OCI-LY7 (cell line): ENCODE results near the gene MFSD2A. TPM values are rescaled to one million over a fixed set of nuclear protein-coding genes. Genes with fewer than 3 reads are reported as not detected.
"Not testable (repeated sequence)": the region's sequence is repeated elsewhere in the genome, so short reads cannot be mapped to it uniquely, and the experiment has no call there.

Source experiments
- BruUV-seq: library from RNA; stranded (reverse); fragments of 400-500 nt; replicated peaks from 2 replicates; lab custom pipeline; 2021; lab: Mats Ljungman, UMichigan
- CTCF ChIA-PET: fragments of 300-600 bp; sonication (Branson Sonifier 250); formaldehyde crosslinking; loops from one replicate; lab custom pipeline; 2022; ENCODE audit warnings: antibody characterized with exemption; ENCODE audit not compliant: unreplicated experiment; lab: Charles Lee
- POLR2A ChIA-PET: fragments of 300-600 bp; sonication (Branson Sonifier 250); formaldehyde crosslinking; loops from one replicate; lab custom pipeline; 2022; ENCODE audit warnings: antibody characterized with exemption; lab: Charles Lee
- DNase-seq: peaks from one replicate; pipeline ENCODE4 v3.0.0-alpha.2; 2015; ENCODE audit warnings: low spot score
- H2AFZ ChIP-seq: fragments of 200-600 bp; sonication (generic), shearing (Covaris generic); 2 replicates; pipeline ENCODE4 v1.6.1; 2014; ENCODE audit warnings: mild to moderate bottlenecking, antibody characterized with exemption, low read length, moderate library complexity
- H3K27ac ChIP-seq: fragments of 200-600 bp; sonication (generic); 2 replicates; pipeline ENCODE4 v1.5.1; 2014; ENCODE audit warnings: mixed run types, low read depth, mild to moderate bottlenecking, moderate library complexity, low read length, inconsistent platforms; ENCODE audit not compliant: poor library complexity, severe bottlenecking
- H3K36me3 ChIP-seq: fragments of 200-600 bp; sonication (generic); 2 replicates; pipeline ENCODE4 v1.6.1; 2014; ENCODE audit warnings: mild to moderate bottlenecking, antibody characterized with exemption, low read length, moderate library complexity, mixed read lengths; ENCODE audit not compliant: insufficient read depth
- H3K4me1 ChIP-seq: fragments of 200-600 bp; sonication (generic); 2 replicates; pipeline ENCODE4 v1.5.1; 2014; ENCODE audit warnings: mild to moderate bottlenecking, low read length; ENCODE audit not compliant: insufficient read depth, poor library complexity, severe bottlenecking
- H3K4me2 ChIP-seq: fragments of 200-600 bp; sonication (generic); 2 replicates; pipeline ENCODE4 v1.6.1; 2014; ENCODE audit warnings: mild to moderate bottlenecking, low read length
- H3K4me3 ChIP-seq: fragments of 200-600 bp; sonication (generic); 2 replicates; pipeline ENCODE4 v1.5.1; 2014; ENCODE audit warnings: mild to moderate bottlenecking, low read depth, low read length; ENCODE audit not compliant: poor library complexity, severe bottlenecking
- H3K79me2 ChIP-seq: fragments of 200-600 bp; sonication (generic); 2 replicates; pipeline ENCODE4 v1.6.1; 2016; ENCODE audit warnings: low read depth, mild to moderate bottlenecking, low read length, moderate library complexity, mixed read lengths; ENCODE audit not compliant: insufficient read depth
- H3K9me2 ChIP-seq: fragments of 200-600 bp; sonication (generic); 2 replicates; pipeline ENCODE4 v1.6.1; 2016; ENCODE audit warnings: mild to moderate bottlenecking, low read length, mixed read lengths; ENCODE audit not compliant: insufficient read depth
- H3K9me3 ChIP-seq: fragments of 200-600 bp; sonication (generic); 2 replicates; pipeline ENCODE4 v1.6.1; 2014; ENCODE audit warnings: mild to moderate bottlenecking, mixed run types, low read length, mixed read lengths
- H4K20me1 ChIP-seq: fragments of 200-600 bp; sonication (generic); 2 replicates; pipeline ENCODE4 v1.6.1; 2014; ENCODE audit warnings: mild to moderate bottlenecking, antibody characterized with exemption, low read length, moderate library complexity, mixed read lengths; ENCODE audit not compliant: insufficient read depth
- EZH2phosphoT487 ChIP-seq: fragments of 200-600 bp; sonication (generic); IDR thresholded peaks from 2 replicates; pipeline ENCODE4 v1.6.1; 2018; ENCODE audit warnings: low read depth, borderline replicate concordance, mild to moderate bottlenecking, mixed run types, antibody characterized with exemption, low read length, moderate library complexity, mixed read lengths
- intact Hi-C: fragments of 100-400 bp; cut with micrococcal nuclease; formaldehyde crosslinking; loops from one replicate; pipeline ENCODE4 v1.10.0; 2022; ENCODE audit not compliant: unreplicated experiment
- total RNA-seq, 2 experiments: library from RNA; depleted of rRNA in 1 of 2; stranded (reverse); fragments of >200 nt in 1 of 2; shearing (Covaris generic) in 1 of 2; gene quantifications; 2 replicates each; pipeline ENCODE4 v1.2.3, GENCODE V29; 2014 to 2022
- TF ChIP-seq, protein P1 (sequence below): fragments of 200-600 bp; sonication (generic); conservative IDR thresholded peaks from 2 replicates; pipeline ENCODE4 v1.5.1; 2014; ENCODE audit warnings: mild to moderate bottlenecking, antibody characterized with exemption, low read length, moderate library complexity, mixed read lengths

The MFSD2A gene
- total RNA-seq, 2 experiments from 2014 or later: 9.9 to 13.4 TPM

DNA sequence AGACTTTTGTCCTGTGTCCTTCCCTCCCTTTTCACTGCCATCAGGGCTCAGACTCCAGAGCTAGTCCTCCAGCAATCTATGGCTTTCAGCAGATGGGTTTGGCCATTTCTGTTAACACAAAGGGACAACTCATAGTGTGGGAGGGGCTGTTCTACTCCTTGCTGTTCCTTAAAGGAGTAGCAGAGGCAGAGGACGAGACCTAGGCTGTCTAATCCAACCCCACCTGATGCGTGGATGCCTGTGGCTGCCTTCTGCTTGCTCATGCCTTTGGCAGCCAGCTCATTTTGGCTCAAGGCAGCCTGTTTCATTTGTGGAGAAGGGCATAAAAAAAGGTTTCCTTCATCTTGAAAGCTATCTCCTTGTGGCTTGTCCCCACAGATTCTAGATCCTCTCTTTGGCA, 27.0 kb downstream of the MFSD2A start:
- no peaks in the 10 kb centered on the region for H3K9me2 ChIP-seq
- 0 out of 2 replicates have a peak overlapping the region, but pooled peaks have one; percentile 40 for H2AFZ ChIP-seq
- no peak overlapping the region for H3K4me3 ChIP-seq
- no peak overlapping the region for H3K27ac ChIP-seq
- H3K79me2 ChIP-seq: no peaks in the 10 kb centered on the region
- no peaks in the 10 kb centered on the region for H4K20me1 ChIP-seq
- H3K36me3 ChIP-seq: no peaks in the 10 kb centered on the region
- POLR2A ChIA-PET: interaction anchor here (0.7 to 1.0 kb wide), 4 partner anchors 21 to 445 kb away, joined by 3 to 4 read pairs (median 3); no protein-coding TSS in a partner anchor
- DNase-seq: no peak
- TF ChIP-seq, protein P1, sequence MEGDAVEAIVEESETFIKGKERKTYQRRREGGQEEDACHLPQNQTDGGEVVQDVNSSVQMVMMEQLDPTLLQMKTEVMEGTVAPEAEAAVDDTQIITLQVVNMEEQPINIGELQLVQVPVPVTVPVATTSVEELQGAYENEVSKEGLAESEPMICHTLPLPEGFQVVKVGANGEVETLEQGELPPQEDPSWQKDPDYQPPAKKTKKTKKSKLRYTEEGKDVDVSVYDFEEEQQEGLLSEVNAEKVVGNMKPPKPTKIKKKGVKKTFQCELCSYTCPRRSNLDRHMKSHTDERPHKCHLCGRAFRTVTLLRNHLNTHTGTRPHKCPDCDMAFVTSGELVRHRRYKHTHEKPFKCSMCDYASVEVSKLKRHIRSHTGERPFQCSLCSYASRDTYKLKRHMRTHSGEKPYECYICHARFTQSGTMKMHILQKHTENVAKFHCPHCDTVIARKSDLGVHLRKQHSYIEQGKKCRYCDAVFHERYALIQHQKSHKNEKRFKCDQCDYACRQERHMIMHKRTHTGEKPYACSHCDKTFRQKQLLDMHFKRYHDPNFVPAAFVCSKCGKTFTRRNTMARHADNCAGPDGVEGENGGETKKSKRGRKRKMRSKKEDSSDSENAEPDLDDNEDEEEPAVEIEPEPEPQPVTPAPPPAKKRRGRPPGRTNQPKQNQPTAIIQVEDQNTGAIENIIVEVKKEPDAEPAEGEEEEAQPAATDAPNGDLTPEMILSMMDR: no peak
- intact Hi-C loops: no loop called here
- peaks cover 6% of the 10 kb centered on the region for H3K4me1 ChIP-seq
- CTCF ChIA-PET: no interaction called here
- BruUV-seq: no TSS peak
- no peaks in the 10 kb centered on the region for H3K9me3 ChIP-seq
- no peak overlapping the region for H3K4me2 ChIP-seq

DNA sequence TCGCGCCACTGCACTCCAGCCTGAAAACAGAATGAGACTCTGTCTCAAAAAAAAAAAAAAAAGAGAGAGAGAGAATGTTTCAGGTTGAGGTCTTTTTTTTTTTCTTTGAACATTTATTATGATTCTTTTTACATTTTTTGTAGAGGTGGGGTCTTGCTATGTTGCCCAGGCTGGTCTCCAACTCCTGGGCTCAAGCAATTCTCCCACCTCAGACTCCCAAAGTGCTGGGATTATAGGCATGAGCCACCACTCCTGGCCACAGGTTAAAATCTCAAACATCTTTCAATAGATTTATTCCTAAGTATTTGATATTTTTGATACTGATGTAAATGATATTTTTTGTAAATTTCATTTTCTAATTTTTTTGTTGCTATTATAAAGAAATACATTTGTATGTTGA, 29.5 kb downstream of the MFSD2A start:
- DNase-seq, H3K4me1 ChIP-seq, H3K36me3 ChIP-seq, H3K79me2 ChIP-seq, BruUV-seq, intact Hi-C loops, H3K9me2 ChIP-seq, H3K4me3 ChIP-seq, H3K9me3 ChIP-seq, POLR2A ChIA-PET, H3K27ac ChIP-seq, H3K4me2 ChIP-seq, H2AFZ ChIP-seq, H4K20me1 ChIP-seq, CTCF ChIA-PET: not testable (repeated sequence)

DNA sequence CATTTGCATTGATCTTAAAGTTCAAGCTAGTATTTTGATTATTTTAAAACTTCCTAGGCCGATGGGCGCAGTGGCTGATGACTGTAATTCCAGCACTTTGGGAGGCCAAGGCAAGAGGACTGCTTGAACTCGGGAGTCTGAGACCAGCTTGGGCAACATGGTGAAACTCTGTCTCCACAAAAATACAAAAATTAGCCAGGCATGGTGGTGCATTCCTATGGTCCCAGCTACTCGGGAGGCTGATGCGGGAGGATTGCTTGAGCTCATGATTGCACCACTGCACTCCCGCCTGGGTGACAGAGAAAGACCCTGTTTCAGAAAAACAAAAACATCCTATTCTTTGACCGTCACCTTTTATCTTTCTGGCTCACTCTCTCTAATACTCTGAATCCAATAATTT, 30.0 kb downstream of the MFSD2A start:
- DNase-seq: no peak
- Histone ChIP-seq H3K4me1 (peaks cover 9% of the 10 kb centered on the region), H2AFZ (no peak overlapping the region), H3K27ac (no peak overlapping the region), H4K20me1 (no peaks in the 10 kb centered on the region), H3K79me2 (no peaks in the 10 kb centered on the region), H3K4me2 (no peak overlapping the region), H3K36me3 (no peaks in the 10 kb centered on the region), H3K9me3 (no peaks in the 10 kb centered on the region), H3K4me3 (no peak overlapping the region), H3K9me2 (no peaks in the 10 kb centered on the region)
- no TSS peak for BruUV-seq
- POLR2A ChIA-PET: no interaction called here
- CTCF ChIA-PET: no interaction called here
- intact Hi-C loops: no loop called here
- TF ChIP-seq, protein P1: no peak
- TF ChIP-seq EZH2phosphoT487: no peak
